GM23248 (cell line): ENCODE data around the gene GLT1D1.

Experiments
- EZH2 ChIP-seq: fragments of 200-600 bp; sonication (generic); IDR thresholded peaks from 2 replicates; pipeline ENCODE4 v1.6.1; 2018; ENCODE audit warnings: antibody characterized with exemption, mild to moderate bottlenecking; ENCODE audit not compliant: insufficient read depth, poor library complexity, severe bottlenecking
- EZH2phosphoT487 ChIP-seq: fragments of 200-600 bp; sonication (generic); IDR thresholded peaks from 2 replicates; pipeline ENCODE4 v1.6.1; 2018; ENCODE audit warnings: antibody characterized with exemption, moderate library complexity, mild to moderate bottlenecking, low read depth; ENCODE audit not compliant: insufficient read depth

DNA sequence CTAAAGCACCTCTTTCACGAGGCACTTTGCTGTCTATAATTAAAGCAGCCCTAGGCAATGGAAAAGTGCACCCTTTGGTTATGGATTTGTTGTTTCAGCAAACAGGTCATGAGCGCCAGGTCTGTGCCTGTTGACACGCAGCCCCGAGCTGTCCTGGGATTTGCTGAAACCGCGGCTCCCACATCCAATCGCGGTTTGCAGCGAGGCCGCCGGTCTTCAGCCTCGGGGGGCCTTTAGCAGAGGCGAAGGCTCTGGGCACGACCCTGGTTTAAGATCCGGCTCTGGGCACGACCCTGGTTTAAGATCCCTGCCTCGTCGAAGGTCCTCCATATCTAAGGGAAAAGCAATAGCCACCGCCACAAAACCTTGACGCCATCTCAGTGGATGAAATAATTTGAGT, 79.2 kb downstream of the GLT1D1 start:
- TF ChIP-seq EZH2phosphoT487 (no peak), EZH2 (no peak)
